HG02642 (cell line): ENCODE data around the gene NELL2.
A peak's percentile ranks its signal among the peaks of the same experiment; 100 is the strongest.
"Not testable (repeated sequence)": the region's sequence is repeated elsewhere in the genome, so short reads cannot be mapped to it uniquely, and the experiment has no call there.

ENCODE experiments used
- ATAC-seq: cut with Tn5 transposase; IDR thresholded peaks from one replicate; pipeline ENCODE4 v1.9.1; 2021; ENCODE audit warnings: mild to moderate bottlenecking; ENCODE audit not compliant: unreplicated experiment, poor library complexity

The NELL2 gene

DNA sequence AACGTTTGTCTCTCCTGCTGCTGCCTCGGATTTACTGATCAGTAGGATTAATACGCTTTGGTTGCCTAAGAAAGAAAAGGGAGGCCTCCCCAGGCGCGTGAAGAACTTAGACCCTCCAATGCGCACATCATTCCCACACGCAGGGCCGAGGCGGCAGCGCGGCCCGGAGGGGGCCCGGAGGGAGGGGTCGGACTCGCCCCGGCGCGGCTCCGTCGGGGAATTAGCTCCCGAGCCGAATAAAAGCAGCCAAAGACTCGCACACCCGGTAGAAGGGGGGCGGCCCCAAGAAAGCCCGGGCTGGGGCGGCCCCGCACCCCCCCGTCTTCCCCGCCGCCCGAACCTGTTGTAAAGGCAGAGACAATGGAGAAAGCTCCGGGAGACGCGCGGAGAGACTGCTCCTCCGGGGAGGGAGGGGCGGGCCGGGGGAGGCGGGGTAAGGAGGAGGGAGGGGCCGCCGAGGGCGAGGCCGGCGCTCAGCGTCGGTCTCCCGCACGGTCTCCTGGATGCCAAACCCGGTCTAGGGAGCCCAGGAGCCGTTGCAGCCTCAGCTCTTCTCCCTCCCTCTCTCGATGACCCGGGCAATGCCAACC, at the start of gene NELL2:
Gene NELL2, minus strand, starts transcription at position 362 of the 590 bp plus-strand sequence. CDS start 446 bp downstream, outside the sequence.
- peak; percentile 77 for ATAC-seq

DNA sequence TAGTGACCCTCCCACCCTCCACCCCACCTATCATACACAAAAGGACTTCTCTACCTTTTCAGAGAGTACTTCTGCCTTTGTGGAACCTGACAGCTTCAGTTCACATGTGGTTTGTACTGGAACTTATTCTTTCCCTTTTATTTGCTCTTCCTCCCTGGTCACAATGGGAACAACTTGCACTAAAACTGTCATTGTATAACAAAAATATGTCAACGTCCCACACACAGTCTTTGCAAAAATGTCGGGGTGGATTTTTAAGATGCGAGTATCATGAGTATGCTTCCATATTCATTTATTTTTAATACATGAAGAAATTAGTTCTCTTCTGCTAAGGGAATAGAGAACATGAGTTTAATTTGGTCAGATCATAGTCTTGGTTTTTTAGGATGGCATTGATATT, 45.6 kb upstream of the NELL2 start:
- no peak for ATAC-seq

DNA sequence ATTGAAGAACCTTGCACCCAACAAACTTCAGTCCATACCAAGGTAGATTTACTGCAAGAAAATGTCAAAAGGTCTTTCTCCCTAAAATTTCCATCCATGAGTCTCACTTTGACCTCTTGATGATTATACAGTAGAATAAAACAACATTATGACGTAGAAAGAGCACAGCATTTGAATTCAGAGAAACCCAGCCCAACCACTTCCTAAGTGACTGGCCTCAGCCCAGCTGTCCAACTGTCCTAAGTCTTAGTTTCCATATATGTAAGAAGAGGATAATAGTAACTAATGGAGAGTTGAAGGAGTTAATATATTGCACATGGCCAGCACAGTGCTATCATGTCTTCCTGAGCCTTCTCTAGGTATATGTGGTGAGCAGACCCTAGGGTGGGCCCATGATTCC, 41.0 kb upstream of the NELL2 start:
- ATAC-seq: no peak

DNA sequence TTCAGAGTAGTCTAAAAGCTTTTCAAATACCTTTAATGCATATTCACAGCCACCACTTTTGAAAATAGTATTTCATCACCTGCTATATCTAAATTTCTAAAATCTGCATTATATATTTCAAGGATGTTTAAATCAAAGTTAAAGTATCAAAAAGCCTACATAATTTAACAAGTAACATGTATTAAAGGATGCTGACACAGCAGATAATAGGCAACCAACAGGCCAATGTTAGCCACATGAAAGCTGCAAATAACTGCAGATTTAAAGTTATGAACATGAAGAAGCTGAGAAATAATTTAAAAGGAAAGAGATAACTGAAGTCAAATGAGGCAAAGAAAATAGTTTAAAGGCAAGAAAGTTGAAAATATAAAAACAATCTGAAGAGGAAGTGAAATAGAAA, 39.8 kb upstream of the NELL2 start:
- ATAC-seq: no peak

DNA sequence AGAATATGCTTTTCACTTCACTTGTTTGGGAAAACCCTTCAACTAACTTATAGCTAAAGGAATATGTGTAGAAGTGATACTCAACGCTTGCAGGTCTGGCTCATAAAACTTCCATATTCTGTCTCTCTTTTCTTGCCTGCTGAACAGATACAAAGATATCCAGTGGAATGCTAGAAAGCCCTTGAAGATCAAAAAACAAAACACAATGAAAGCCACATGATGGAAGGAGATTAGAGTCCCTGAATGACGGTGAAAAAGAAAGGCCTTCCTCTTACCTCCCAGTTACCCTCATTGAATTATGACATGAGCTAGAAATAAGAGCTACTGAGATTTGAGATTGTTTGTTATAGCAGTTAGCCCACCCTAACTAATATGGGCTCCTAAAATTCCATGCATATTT, 28.2 kb upstream of the NELL2 start:
- no peak for ATAC-seq

DNA sequence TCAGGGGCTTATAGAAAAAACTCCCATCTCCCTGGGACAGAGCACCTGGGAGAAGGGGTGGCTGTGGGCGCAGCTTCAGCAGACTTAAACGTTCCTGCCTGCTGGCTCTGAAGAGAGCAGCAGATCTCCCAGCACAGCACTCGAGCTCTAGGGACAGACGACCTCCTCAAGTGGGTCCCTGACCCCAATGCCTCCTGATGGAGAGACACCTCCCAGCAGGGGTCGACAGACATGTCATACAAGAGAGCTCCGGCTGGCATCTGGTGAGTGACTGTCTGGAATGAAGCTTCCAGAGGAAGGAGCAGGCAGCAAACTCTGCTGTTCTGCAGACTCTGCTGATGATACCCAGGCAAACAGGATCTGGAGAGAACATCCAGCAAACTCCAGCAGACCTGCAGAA, 22.0 kb upstream of the NELL2 start:
- ATAC-seq: not testable (repeated sequence)

DNA sequence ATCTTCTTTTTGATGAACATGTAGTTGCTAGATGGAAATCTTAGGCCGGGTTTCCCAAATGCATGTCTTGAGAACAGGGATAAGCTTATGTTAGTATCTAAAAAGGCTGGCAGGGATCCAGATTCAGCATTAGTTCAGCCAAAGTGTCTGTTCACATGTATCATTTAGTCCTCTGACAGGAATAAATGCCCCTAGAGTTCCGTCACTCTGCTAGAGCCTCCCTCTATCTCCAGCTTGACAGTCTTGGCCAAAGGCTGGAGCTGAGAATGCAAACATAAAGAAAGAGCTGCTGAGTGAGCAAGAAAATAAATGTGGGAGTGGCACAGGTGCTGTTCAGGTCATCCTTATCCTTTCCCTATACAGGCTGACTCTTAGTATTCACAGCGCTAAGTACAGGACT, 13.8 kb upstream of the NELL2 start:
- no peak for ATAC-seq

DNA sequence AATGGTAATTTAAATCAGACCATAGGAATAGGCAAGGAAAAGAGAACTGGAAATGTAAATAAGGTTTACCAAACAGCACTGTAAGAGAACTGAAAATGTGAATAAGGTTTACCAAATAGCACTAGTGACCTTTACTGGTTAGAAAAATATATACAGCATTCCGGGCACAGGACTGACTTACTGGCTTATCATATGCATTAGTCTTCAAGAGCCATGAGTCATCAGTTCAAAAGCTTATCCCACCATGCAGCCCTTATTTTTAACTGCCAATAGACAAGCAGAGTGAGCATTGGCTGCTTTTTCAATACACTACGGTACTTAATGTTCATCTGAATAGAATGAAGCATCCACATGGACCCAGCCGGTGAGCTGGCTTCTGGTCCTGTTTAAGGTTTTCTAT, 13.0 kb upstream of the NELL2 start:
- no peak for ATAC-seq

DNA sequence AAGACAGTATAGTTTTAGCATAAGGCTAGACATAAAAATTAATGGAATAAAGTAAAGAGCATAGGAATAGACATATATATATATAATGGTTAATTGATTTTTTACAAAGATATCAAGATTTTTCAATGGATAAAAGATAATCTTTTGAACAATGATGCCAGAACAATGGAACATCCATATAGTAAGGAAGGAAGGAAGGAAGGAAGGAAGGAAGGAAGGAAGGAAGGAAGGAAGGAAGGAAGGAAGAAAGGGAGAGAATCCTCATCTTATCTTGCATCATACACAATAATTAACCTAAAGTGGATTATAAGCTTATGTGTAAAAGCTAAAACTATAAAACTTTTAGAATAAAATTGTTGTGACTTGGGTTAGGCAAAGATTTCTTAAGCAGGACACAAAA, 9.8 kb upstream of the NELL2 start:
- ATAC-seq: no peak

DNA sequence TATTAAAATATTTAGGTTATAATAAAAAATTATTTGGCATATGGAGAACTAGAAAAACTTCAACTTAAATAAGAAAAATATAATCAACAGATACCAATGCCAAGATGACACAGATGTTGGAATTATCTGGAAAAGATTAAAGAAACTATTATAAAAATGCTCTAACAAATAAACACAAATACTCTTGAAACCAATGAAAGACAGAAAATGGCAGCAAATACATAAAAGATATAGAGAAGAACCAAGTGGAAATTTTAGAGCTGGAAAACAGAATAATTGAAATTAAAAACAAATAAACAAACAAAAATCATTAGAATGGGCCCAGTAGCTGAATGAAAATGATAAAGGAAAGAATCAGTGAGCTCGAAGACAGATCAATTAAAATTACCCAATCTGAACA, 5.1 kb upstream of the NELL2 start:
- ATAC-seq: no peak

DNA sequence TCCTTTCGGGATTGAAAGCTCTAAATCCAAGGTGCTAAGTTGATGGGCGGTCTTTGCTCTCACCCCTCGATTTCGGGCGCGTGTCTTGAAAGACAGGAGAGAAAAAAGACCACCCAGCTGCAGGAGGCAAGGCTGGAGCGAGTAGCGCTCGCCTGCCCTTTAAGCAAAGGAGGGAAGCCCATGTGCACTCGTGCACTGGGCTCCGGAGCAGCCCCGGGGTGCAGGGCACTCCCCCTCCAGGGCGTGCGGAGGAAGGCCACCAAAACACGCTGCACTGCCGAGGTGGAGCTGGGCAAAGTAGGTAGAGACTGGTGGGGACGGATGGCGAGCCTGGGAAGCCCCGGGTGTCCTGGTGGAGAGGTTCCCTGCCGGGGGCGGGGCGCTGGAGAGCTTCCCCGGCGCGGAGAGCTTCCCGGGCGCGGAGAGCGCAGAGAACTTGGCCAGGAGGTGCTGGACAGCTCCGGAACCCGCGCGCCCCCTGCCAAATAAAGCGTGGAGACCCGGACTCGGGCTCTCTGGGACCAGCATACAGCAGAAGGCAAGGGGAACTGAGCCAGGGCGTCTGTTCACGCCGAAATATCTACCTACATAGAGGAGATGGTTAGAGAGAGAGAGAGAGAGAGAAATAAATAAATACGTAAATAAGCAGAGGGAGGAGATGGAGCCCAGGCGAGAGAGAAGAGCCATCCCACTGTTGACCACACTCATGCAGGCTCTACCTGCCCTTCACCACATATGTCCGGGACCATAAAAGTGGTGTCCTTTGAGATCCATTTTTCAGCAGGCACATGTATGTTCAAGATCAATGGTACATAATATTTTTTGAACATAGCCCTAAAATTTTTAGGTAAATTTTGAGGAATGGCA, 662 bp upstream of the NELL2 start:
- ATAC-seq: peak; percentile 50

DNA sequence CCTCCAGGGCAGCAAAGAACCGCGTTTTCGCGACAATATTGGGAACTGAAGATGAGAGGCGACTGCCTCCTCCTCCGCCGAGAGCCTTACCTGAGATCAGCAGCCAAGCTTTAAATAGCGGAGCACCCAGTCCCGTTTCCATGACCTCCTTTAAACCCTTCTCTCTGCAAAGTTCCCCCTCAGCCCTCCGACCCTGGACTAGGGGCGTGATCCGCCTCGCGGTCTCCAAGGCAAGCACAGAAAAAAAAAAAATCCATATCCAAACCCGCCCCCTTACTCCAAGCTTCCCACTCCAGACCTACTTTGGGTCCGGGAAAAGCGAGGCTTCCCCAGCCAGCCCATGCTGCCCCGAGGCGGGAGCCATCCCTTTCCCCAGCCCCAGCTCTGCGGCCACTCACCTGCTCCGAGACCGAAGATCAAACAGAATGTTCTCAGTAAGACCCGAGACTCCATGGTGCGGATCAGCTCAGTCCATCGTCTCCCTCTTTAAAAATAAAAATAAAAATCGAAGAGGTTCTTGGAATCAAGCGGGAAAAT, 630 bp downstream of the NELL2 start:
- ATAC-seq: no peak

DNA sequence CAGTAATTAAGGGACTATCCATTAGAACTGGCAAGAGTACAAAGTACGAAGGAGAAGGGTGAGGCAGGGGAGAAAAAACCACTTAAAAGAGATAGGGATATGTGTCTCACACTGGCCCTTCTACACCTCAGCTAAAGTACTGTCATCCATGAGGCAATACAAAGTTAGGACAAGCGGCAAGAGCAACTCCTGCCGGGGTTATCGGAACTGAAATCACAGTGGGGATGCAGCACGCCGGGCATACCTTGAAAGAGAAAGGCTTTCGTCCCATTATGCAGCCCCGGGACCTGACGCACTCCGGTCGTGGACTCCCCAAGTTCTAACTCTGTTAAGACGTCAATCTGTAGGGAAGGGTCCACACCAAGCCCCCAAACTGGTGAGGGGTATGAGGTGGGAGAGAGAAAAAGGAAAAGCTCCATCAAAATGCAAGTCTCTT, 1.1 kb downstream of the NELL2 start:
- no peak for ATAC-seq

DNA sequence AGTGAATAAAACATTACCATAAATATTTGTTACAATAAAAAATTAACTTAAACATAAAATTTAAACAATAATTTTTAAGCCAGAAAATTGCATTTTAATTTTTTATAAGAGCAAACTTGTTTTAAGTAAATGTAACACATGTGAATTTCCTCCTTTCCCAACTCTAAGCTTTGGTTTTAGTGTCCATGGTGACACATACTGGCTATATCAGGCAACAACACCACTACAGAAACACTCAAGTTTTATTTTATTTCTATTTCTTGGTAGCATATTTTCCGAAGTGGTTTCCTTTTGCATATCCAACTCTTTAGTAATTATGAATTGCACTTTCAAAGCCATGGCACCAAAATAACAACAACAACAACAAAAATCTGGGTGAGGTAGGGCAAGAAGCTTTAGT, 2.2 kb downstream of the NELL2 start:
- no peak for ATAC-seq

DNA sequence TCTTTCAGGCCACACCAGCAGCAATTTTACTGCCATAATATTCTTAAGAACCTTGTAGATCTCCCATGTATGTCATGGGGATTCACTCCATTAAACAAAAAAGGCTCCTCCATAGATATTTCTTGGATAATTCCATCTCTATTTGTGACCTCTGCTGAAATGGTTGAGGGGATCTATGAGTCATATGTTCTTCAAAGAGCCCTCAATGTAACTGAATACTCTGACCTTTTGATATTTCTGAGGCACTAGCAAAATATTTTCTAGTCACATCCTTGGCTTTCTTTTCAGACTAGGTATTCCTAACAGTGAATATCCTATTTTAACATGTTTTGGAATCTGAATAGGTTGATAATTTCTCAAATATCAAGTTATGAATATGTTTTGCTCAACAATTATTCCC, 6.6 kb downstream of the NELL2 start:
- no peak for ATAC-seq

DNA sequence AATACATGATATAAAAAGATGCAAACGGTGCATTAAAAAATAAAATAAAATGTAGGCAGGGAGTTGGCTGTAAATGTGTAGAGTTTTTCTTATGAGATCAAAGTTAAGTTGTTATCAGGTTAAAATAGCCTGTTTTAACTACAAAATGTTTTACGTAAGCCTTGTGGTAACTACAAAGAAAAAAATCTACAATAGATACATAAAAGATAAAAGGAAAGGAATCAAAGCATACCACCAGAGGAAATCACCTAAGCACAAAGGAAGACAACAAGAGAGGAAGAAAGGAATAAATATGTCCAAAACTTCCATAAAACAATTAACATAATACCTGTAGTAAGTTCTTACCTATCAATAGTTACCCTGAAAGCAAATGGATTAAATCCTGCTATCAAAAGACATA, 12.2 kb downstream of the NELL2 start:
- ATAC-seq: no peak

DNA sequence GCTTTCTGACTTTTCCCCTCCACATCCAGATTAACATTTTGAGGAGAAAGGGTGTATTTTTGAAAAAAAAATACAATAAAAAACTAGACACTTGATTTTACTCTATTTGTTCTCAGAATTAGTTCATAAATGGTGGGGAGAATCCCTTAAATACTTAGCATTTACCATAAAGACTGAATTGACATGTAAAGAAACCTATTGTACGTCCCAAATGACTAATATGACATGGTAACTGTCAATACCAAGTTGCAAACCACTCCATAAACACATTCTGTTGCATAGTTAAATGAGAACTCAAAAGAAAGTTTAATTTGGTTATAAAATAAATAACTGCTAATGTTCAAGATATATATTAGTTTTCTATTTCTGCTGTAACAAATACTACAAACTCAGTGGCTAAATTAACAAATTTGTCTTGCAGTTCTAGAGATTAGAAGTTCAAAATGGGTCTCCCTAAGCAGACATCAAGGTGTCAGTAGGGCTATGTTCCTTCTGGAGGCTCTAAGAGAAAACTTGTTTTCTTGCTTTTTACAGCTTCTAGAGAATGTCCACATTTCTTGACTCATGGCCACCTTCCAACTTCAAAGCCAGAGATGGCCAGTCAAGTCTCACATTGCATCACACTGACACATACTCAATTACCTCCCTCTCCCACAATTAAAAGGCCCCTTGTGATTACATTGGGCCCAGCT, 16.0 kb downstream of the NELL2 start:
- no peak for ATAC-seq

DNA sequence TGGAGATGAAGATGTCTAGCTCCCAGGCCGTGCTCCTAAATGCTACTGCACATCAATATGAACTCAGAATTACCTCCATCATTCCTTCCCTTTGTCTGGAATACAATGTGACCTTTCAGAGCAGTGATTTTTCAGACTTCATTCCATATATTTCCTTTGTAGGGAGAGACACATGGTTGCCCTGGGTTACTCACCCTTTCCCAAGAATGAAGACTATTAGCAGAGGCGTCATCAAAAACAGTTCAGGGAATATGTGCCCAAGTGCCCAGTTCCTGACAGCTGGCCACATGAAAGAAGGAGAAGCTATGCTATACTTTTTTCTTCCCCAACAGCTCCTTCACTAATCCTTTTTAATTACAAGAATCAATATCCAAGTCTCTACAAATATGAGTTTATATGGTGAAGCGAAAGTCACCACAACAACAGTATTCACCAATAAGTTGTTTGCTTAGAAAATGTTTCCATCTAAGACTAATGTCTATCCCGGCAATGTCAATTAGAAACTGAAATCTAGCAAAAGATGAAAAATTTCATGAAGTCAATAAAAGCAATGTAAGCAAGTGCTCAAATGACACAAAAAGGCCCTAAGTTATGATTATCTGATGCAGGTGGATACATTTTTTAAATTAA, 17.8 kb downstream of the NELL2 start:
- ATAC-seq: no peak

DNA sequence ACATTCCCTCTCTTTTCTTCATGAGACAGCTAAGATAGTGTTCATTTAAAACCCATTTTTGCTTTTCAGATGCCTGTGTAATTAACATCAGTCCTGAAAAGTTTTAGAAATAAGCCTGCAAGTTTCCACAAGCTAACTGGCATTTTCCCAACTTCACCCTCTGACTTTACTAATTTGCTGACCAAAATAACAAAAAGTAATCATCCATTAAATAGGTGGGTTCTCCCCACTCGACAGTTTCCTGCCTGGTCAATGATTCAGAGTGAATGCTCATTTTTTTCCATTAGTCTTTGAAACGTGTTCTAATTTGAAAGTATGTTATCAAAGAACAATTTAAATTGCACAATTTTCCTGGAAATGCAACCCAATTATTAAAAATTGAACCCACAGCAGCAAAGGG, 23.6 kb downstream of the NELL2 start:
- ATAC-seq: no peak

DNA sequence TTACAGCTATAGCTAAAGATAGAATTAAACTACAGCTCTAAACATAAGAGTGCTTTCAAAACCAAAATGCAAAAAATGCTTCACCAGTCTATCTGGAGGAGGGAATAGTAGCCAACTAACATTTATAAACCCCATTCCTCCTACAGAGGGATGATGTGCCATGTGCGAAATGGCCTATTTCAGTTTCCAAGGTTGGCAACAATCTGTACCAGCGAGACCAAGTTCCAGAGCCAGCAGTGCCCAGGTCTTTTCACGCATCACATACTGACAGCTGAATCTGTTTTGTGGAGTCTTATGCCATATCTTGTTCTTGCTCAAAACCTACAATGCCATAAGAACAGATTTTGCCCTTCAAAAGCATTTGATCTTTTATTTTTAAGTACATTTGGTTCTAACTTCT, 24.5 kb downstream of the NELL2 start:
- no peak for ATAC-seq

DNA sequence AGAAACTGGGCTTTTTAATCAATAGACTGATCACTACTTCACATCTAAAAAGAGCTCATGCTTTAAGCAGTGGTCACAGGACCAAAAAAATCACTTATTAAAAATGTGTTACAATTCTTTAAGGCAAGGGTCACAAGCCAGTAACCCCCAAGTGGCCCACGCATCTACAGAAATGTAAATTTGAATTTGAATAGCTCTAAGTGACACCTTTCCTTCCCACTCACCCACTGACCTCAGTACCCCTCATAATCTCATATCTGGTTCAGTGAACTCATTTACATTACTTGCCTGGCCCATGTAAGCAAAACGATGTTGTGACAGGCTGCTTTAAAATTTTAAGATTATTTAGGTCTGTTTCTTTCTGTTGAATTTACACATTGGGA, 27.4 kb downstream of the NELL2 start:
- ATAC-seq: peak; percentile 45
